Measurements from ENCODE around the gene INPP5D. TPM values are rescaled to one million over a fixed set of nuclear protein-coding genes. Genes with fewer than 3 reads are reported as not detected.

The INPP5D gene
- total and polyA plus RNA-seq, 2 donors (not counting 1 experiment from before 2014, with no cell fraction given), result 152 to 444 TPM

DNA sequence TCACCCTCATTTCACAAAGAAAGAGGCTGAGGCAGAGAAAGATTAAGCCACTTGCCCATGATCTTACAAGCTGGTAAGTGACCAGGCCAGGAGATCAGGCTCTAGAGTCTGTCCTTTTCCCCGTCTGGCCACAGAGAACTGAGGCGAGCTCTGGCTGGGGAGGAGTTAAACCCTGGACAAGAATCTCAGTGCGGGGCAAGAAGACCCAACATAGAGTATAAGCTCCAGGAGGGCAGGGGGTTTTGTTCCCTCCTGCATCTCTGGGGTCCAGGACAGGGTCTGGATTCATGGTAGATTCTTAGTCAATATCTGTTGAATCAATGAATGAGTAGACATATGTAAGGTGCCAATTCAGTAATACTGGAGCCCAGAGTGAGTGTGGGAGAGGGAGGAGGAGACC is 12.9 kb upstream of the INPP5D start:
- no peak for ATAC-seq (ENCODE audit: low read depth)
- no peak for DNase-seq
- Mint-ChIP-seq H3K4me1 (no peaks in the 10 kb centered on the region), H3K27me3 (peaks cover 3% of the 10 kb centered on the region), H3K27ac (no peak overlapping the region), H3K9me3 (ENCODE audit: insufficient read depth) (no peaks in the 10 kb centered on the region), H3K4me3 (no peak overlapping the region)
- H3K4me3 ChIP-seq (ENCODE audit: control extremely low read depth in 1 of 5, extremely low read depth in 1 of 5, insufficient read depth in 1 of 5, low read depth in 2 of 5, low read length in 4 of 5), result no peak overlapping the region
- TF ChIP-seq EZH2 (IDR thresholded peaks at IDR 0.05; ENCODE audit: borderline replicate concordance, insufficient read depth, low read depth, low read length, poor library complexity, severe bottlenecking), result no peak
- TF ChIP-seq, protein P1, sequence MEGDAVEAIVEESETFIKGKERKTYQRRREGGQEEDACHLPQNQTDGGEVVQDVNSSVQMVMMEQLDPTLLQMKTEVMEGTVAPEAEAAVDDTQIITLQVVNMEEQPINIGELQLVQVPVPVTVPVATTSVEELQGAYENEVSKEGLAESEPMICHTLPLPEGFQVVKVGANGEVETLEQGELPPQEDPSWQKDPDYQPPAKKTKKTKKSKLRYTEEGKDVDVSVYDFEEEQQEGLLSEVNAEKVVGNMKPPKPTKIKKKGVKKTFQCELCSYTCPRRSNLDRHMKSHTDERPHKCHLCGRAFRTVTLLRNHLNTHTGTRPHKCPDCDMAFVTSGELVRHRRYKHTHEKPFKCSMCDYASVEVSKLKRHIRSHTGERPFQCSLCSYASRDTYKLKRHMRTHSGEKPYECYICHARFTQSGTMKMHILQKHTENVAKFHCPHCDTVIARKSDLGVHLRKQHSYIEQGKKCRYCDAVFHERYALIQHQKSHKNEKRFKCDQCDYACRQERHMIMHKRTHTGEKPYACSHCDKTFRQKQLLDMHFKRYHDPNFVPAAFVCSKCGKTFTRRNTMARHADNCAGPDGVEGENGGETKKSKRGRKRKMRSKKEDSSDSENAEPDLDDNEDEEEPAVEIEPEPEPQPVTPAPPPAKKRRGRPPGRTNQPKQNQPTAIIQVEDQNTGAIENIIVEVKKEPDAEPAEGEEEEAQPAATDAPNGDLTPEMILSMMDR (IDR thresholded peaks at IDR 0.05), result no peak
- H3K4me2 ChIP-seq (replicated peaks; ENCODE audit: low read depth, low read length, poor library complexity, severe bottlenecking), result no peak overlapping the region
- no peaks in the 10 kb centered on the region for H3K79me2 ChIP-seq (ENCODE audit: control insufficient read depth, insufficient read depth, low read length)
- WGBS (ENCODE audit: insufficient coverage), result 96% methylated on average over 3 of the region's 3 CpGs
- CTCF ChIA-PET, result interaction anchor here (0.6 to 1.2 kb wide), 2 partner anchors 18 to 86 kb away, joined by 3 read pairs; no protein-coding TSS in a partner anchor
- H3K9me3 ChIP-seq (ENCODE audit: control extremely low read depth in 1 of 3, control insufficient read depth in 2 of 3, insufficient read depth in 1 of 3, low read length in 2 of 3), result no peaks in the 10 kb centered on the region
- no peak overlapping the region for H3K9ac ChIP-seq (ENCODE audit: low read length)
- POLR2A ChIA-PET, result no interaction called here
- H4K20me1 ChIP-seq (ENCODE audit: control insufficient read depth, insufficient read depth, low read length, poor library complexity, severe bottlenecking), result no peaks in the 10 kb centered on the region
- H3K27me3 ChIP-seq (replicated peaks in 1 of 4; ENCODE audit: control extremely low read depth in 1 of 4, control insufficient read depth in 3 of 4, insufficient read depth in 4 of 4, low read length in 3 of 4), result no peaks in the 10 kb centered on the region
- H3K27ac ChIP-seq (ENCODE audit: low read length in 2 of 2), result no peak overlapping the region
- no peaks in the 10 kb centered on the region for H3K36me3 ChIP-seq (replicated peaks in 1 of 2; ENCODE audit: control extremely low read depth in 1 of 2, control insufficient read depth in 1 of 2, extremely low read depth in 1 of 2, insufficient read depth in 2 of 2, low read length in 1 of 2)
- no peaks in the 10 kb centered on the region for H3K4me1 ChIP-seq (ENCODE audit: control insufficient read depth in 2 of 2, insufficient read depth in 2 of 2, low read length in 2 of 2)
- intact Hi-C loops (cut with micrococcal nuclease), result no loop called here
- H2AFZ ChIP-seq (ENCODE audit: insufficient read depth, low read depth, low read length, poor library complexity, severe bottlenecking), result no peak overlapping the region

- ATAC-seq (ENCODE audit: low read depth), result no peak
- intact Hi-C loops (cut with micrococcal nuclease), result no loop called here
- Mint-ChIP-seq H3K27me3 (no peaks in the 10 kb centered on the region), H3K27ac (no peak overlapping the region), H3K9me3 (ENCODE audit: insufficient read depth) (no peaks in the 10 kb centered on the region), H3K4me3 (no peak overlapping the region), H3K4me1 (no peaks in the 10 kb centered on the region)
- H4K20me1 ChIP-seq (ENCODE audit: control insufficient read depth, insufficient read depth, low read length, poor library complexity, severe bottlenecking), result no peaks in the 10 kb centered on the region
- DNase-seq, result no peak
- H3K79me2 ChIP-seq (ENCODE audit: control insufficient read depth, insufficient read depth, low read length), result no peaks in the 10 kb centered on the region
- WGBS (ENCODE audit: insufficient coverage), result 95% methylated on average over 9 of the region's 9 CpGs
- no peak overlapping the region for H3K4me3 ChIP-seq (ENCODE audit: control extremely low read depth in 1 of 5, extremely low read depth in 1 of 5, insufficient read depth in 1 of 5, low read depth in 2 of 5, low read length in 4 of 5)
- H3K9me3 ChIP-seq (ENCODE audit: control extremely low read depth in 1 of 3, control insufficient read depth in 2 of 3, insufficient read depth in 1 of 3, low read length in 2 of 3), result no peaks in the 10 kb centered on the region
- no peak overlapping the region for H3K27ac ChIP-seq (ENCODE audit: low read length in 2 of 2)
- POLR2A ChIA-PET, result no interaction called here
- H3K27me3 ChIP-seq (replicated peaks in 1 of 4; ENCODE audit: control extremely low read depth in 1 of 4, control insufficient read depth in 3 of 4, insufficient read depth in 4 of 4, low read length in 3 of 4), result no peaks in the 10 kb centered on the region
- no peaks in the 10 kb centered on the region for H3K36me3 ChIP-seq (replicated peaks in 1 of 2; ENCODE audit: control extremely low read depth in 1 of 2, control insufficient read depth in 1 of 2, extremely low read depth in 1 of 2, insufficient read depth in 2 of 2, low read length in 1 of 2)
- CTCF ChIA-PET, result interaction anchor here (0.6 to 1.2 kb wide), 2 partner anchors 19 to 85 kb away, joined by 3 read pairs; no protein-coding TSS in a partner anchor
- H3K4me1 ChIP-seq (ENCODE audit: control insufficient read depth in 2 of 2, insufficient read depth in 2 of 2, low read length in 2 of 2), result no peaks in the 10 kb centered on the region
- TF ChIP-seq EZH2 (IDR thresholded peaks at IDR 0.05; ENCODE audit: borderline replicate concordance, insufficient read depth, low read depth, low read length, poor library complexity, severe bottlenecking), result no peak
- TF ChIP-seq, protein P1 (IDR thresholded peaks at IDR 0.05), result no peak
- no peak overlapping the region for H3K4me2 ChIP-seq (replicated peaks; ENCODE audit: low read depth, low read length, poor library complexity, severe bottlenecking)
- H2AFZ ChIP-seq (ENCODE audit: insufficient read depth, low read depth, low read length, poor library complexity, severe bottlenecking), result no peak overlapping the region
- no peak overlapping the region for H3K9ac ChIP-seq (ENCODE audit: low read length)
These were observed 12.5 kb upstream of the INPP5D start for GRCh38 chr2:233047667-233048066.
